ENCODE data around the gene EPHB4. TPM values are rescaled to one million over a fixed set of nuclear protein-coding genes. Genes with fewer than 3 reads are reported as not detected.
"Not testable (repeated sequence)": the region's sequence is repeated elsewhere in the genome, so short reads cannot be mapped to it uniquely, and the experiment has no call there.

Gene EPHB4
- total and polyA plus RNA-seq, 12 donors: 13.8 to 41.6 (median 21.0) TPM

DNA sequence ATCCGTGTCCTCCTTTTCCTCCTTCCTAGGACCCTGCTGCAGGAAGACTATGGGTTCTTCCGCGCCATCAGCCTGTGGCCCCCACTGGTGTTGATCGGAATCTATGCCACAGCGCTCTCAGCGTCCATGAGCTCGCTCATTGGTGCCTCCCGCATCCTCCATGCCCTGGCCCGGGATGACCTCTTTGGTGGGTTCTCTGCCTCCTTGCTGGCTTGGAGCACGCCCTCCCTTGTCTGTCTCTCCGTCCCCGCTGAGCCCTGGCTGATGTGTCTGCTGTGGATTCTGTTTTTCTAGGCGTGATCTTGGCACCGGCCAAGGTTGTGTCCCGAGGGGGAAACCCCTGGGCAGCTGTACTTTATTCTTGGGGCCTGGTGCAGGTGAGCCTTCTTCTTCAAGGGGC lies 32.5 kb upstream of the EPHB4 start:
- Histone ChIP-seq H3K9me3 (no peaks in the 10 kb centered on the region), H3K27me3 (no peaks in the 10 kb centered on the region), H3K36me3 (peaks cover 0 to 86% (median 6%) of the 10 kb centered on the region in 9 donors), H3K27ac (no peak overlapping the region), H3K4me1 (peaks cover 0 to 16% (median 4%) of the 10 kb centered on the region in 9 donors), H3K4me3 (no peak overlapping the region)
- 88% methylated on average over 15 of the region's 15 CpGs for WGBS, 2 donors
- no peak for ATAC-seq
- intact Hi-C loops (cut with DNase I): loop anchor here in 4 of 10 donors (10.0 kb wide), 2 partner anchors 145 to 385 kb away; partner anchors contain the start of gene TSC22D4 (in 2 of the 4)
- DNase-seq: no peak
- TF ChIP-seq, protein P1, sequence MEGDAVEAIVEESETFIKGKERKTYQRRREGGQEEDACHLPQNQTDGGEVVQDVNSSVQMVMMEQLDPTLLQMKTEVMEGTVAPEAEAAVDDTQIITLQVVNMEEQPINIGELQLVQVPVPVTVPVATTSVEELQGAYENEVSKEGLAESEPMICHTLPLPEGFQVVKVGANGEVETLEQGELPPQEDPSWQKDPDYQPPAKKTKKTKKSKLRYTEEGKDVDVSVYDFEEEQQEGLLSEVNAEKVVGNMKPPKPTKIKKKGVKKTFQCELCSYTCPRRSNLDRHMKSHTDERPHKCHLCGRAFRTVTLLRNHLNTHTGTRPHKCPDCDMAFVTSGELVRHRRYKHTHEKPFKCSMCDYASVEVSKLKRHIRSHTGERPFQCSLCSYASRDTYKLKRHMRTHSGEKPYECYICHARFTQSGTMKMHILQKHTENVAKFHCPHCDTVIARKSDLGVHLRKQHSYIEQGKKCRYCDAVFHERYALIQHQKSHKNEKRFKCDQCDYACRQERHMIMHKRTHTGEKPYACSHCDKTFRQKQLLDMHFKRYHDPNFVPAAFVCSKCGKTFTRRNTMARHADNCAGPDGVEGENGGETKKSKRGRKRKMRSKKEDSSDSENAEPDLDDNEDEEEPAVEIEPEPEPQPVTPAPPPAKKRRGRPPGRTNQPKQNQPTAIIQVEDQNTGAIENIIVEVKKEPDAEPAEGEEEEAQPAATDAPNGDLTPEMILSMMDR (IDR thresholded peaks at IDR 0.05): no peak

DNA sequence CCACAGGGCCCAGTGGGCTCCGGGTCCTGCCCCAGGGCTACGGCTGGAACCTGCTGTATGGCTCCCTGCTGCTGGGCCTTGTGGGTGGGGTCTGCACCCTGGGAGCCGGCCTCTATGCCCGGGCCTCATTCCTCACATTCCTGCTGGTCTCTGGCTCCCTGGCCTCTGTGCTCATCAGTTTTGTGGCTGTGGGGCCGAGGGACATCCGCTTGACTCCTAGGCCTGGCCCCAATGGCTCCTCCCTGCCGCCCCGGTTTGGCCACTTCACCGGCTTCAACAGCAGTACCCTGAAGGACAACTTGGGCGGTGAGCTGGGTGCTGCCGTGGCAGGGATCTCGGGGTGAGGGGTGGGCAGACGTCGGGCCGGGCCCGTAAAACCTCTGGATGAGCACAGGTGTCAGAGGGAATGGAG lies 29.6 kb upstream of the EPHB4 start:
- intact Hi-C loops (cut with DNase I): loop anchor here in 3 of 10 donors (10.0 kb wide), 2 partner anchors 142 to 382 kb away; partner anchors contain the start of gene TSC22D4 (in 1 of the 3)

DNA sequence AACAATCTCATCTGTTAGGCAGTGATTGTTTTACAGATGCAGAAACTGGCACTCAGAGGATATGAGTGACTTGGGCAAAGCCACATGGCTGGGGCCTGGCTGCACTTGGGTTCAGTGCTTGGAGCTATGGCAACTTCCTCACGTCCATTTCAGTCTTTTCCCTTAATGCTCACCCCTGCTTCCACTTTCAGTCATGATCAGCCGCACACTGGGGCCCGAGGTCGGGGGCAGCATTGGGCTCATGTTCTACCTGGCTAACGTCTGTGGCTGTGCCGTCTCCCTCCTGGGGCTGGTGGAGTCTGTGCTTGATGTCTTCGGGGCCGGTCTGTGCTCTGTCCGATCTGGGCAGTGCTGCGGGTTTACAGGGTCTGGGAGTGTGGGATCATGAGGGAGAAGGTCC lies 28.2 kb upstream of the EPHB4 start:
- no peaks in the 10 kb centered on the region for H3K27me3 ChIP-seq
- H3K36me3 ChIP-seq: peaks cover 0 to 54% (median 0%) of the 10 kb centered on the region in 9 donors
- 93% methylated on average over 10 of the region's 10 CpGs for WGBS, 2 donors
- H3K9me3 ChIP-seq: no peaks in the 10 kb centered on the region
- TF ChIP-seq, protein P1 (IDR thresholded peaks at IDR 0.05): no peak
- H3K4me3 ChIP-seq: no peak overlapping the region
- H3K4me1 ChIP-seq: peaks cover 8 to 21% (median 16%) of the 10 kb centered on the region in 9 donors
- ATAC-seq (no peak), DNase-seq (no peak)
- intact Hi-C loops (cut with DNase I): loop anchor here in 3 of 10 donors (10.0 kb wide), 2 partner anchors 141 to 381 kb away; partner anchors contain the start of gene TSC22D4 (in 1 of the 3)
- H3K27ac ChIP-seq: no peak overlapping the region

More for the DNA sequence above, 29.6 kb upstream of the EPHB4 start:
- Histone ChIP-seq H3K36me3 (peaks cover 0 to 68% (median 6%) of the 10 kb centered on the region in 9 donors), H3K9me3 (no peaks in the 10 kb centered on the region), H3K4me3 (no peak overlapping the region), H3K27me3 (no peaks in the 10 kb centered on the region), H3K4me1 (peaks cover 4 to 17% (median 14%) of the 10 kb centered on the region in 9 donors), H3K27ac (no peak overlapping the region)
- WGBS, 2 donors: 85 to 91% methylated on average over 16 of the region's 16 CpGs
- TF ChIP-seq, protein P1 (IDR thresholded peaks at IDR 0.05): no peak
- no peak for ATAC-seq
- DNase-seq: no peak

DNA sequence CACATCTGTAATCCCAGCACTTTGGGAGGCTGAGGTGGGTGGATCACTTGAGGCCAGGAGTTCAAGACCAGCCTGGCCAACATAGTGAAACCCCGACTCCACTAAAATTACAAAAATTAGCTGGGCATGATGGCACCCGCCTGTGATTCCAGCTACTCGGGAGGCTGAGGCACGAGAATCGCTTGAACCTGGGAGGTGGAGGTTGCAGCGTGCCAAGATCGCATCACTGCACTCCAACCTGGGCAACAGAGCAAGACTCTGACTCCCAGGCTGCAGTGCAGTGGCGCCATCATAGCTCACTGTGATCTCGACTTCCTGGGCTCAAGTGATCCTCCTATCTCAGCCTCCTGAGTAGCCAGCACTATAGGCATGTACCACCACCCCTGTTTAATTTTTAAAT lies 27.6 kb upstream of the EPHB4 start:
- not testable (repeated sequence) for H3K27ac ChIP-seq, H3K27me3 ChIP-seq, ATAC-seq, DNase-seq, H3K9me3 ChIP-seq, H3K4me3 ChIP-seq
- H3K4me1 ChIP-seq: peaks cover 8 to 21% (median 16%) of the 10 kb centered on the region in 9 donors
- H3K36me3 ChIP-seq: peaks cover 0 to 48% (median 0%) of the 10 kb centered on the region in 9 donors
- intact Hi-C loops (cut with DNase I): loop anchor here in 7 of 10 donors (5.0 to 10.0 kb wide), 5 partner anchors 53 to 380 kb away; partner anchors contain the start of genes POP7 (in 4 of the 7) and TSC22D4 (in 1 of the 7)
- 96% methylated on average over 9 of the region's 9 CpGs for WGBS, 2 donors
